GM23338 (cell line): Measurements from ENCODE around the gene CPLANE2. TPM values are rescaled to one million over a fixed set of nuclear protein-coding genes. Genes with fewer than 3 reads are reported as not detected.

ENCODE experiments used
- ATAC-seq: fragments of 200-7000 bp; cut with Tn5 transposase; 3 replicates; pipeline ENCODE4 v1.9.1; 2020
- DNase-seq: peaks from one replicate; pipeline ENCODE4 v3.0.0-alpha.2; 2015; ENCODE audit warnings: low spot score
- H2AFZ ChIP-seq: fragments of 200-600 bp; sonication (generic); 2 replicates; pipeline ENCODE4 v1.8.0; 2016; ENCODE audit warnings: antibody characterized with exemption, mild to moderate bottlenecking, moderate library complexity
- H3F3A ChIP-seq: fragments of 200-600 bp; sonication (generic); replicated peaks from 2 replicates; pipeline ENCODE4 v1.8.0; 2017; ENCODE audit warnings: antibody characterized with exemption, mixed run types, low read depth
- H3K27ac ChIP-seq: fragments of 200-600 bp; sonication (generic); 2 replicates; pipeline ENCODE4 v1.6.1; 2016; ENCODE audit warnings: low read depth
- H3K27me3 ChIP-seq: fragments of 200-600 bp; sonication (generic); 2 replicates; pipeline ENCODE4 v1.8.0; 2016; ENCODE audit warnings: mild to moderate bottlenecking, mixed run types, moderate library complexity; ENCODE audit not compliant: insufficient read depth
- H3K36me3 ChIP-seq: fragments of 200-600 bp; sonication (generic); 2 replicates; pipeline ENCODE4 v1.8.0; 2016; ENCODE audit warnings: mild to moderate bottlenecking; ENCODE audit not compliant: insufficient read depth
- H3K4me1 ChIP-seq: fragments of 200-600 bp; sonication (generic); 2 replicates; pipeline ENCODE4 v1.8.0; 2016; ENCODE audit warnings: mild to moderate bottlenecking, moderate library complexity; ENCODE audit not compliant: insufficient read depth
- H3K4me2 ChIP-seq: fragments of 200-600 bp; sonication (generic); 2 replicates; pipeline ENCODE4 v1.7.1; 2017; ENCODE audit warnings: mixed run types
- H3K4me3 ChIP-seq: fragments of 200-600 bp; sonication (generic); 2 replicates; pipeline ENCODE4 v1.6.1; 2016; ENCODE audit warnings: mixed run types
- H3K79me2 ChIP-seq: fragments of 200-600 bp; sonication (generic); replicated peaks from 2 replicates; pipeline ENCODE4 v1.8.0; 2017; ENCODE audit warnings: mild to moderate bottlenecking; ENCODE audit not compliant: insufficient read depth
- H3K9me2 ChIP-seq: fragments of 200-600 bp; sonication (generic); 2 replicates; pipeline ENCODE4 v1.8.0; 2017; ENCODE audit not compliant: insufficient read depth
- H4K20me1 ChIP-seq: fragments of 200-600 bp; sonication (generic); replicated peaks from 2 replicates; pipeline ENCODE4 v1.8.0; 2017; ENCODE audit warnings: mild to moderate bottlenecking; ENCODE audit not compliant: insufficient read depth
- H3K27ac Mint-ChIP-seq: 2 replicates; pipeline ENCODE4 v1.8.0; 2020; ENCODE audit warnings: inconsistent platforms, mild to moderate bottlenecking, moderate library complexity, mixed read lengths
- H3K27me3 Mint-ChIP-seq: 3 replicates; pipeline ENCODE4 v1.8.0; 2022; ENCODE audit warnings: low read depth, mild to moderate bottlenecking, moderate library complexity, mixed read lengths, inconsistent platforms; ENCODE audit not compliant: insufficient read depth, poor library complexity
- H3K36me3 Mint-ChIP-seq: 3 replicates; pipeline ENCODE4 v1.8.0; 2021; ENCODE audit warnings: low read depth, mild to moderate bottlenecking, inconsistent platforms, moderate library complexity, mixed read lengths
- H3K4me1 Mint-ChIP-seq: 3 replicates; pipeline ENCODE4 v1.8.0; 2020; ENCODE audit warnings: mild to moderate bottlenecking, inconsistent platforms, mixed read lengths
- H3K4me3 Mint-ChIP-seq: 3 replicates; pipeline ENCODE4 v1.8.0; 2021; ENCODE audit warnings: moderate library complexity, mild to moderate bottlenecking, inconsistent platforms, mixed read lengths
- H3K9me3 Mint-ChIP-seq: 3 replicates; pipeline ENCODE4 v1.8.0; 2020; ENCODE audit warnings: moderate library complexity, mild to moderate bottlenecking, inconsistent platforms, mixed read lengths
- CREB1 ChIP-seq: fragments of 250-450 bp; sonication (Bioruptor Pico); IDR thresholded peaks from 2 replicates; pipeline ENCODE4 v1.5.0; 2020; ENCODE audit warnings: low read depth, mild to moderate bottlenecking, moderate library complexity
- EZH2 ChIP-seq: fragments of 200-600 bp; sonication (generic); IDR thresholded peaks from one replicate; pipeline ENCODE4 v1.8.0; 2017; ENCODE audit warnings: antibody characterized with exemption, mild to moderate bottlenecking, low read depth; ENCODE audit not compliant: unreplicated experiment
- EZH2phosphoT487 ChIP-seq: fragments of 200-600 bp; sonication (generic); IDR thresholded peaks from one replicate; pipeline ENCODE4 v1.8.1; 2018; ENCODE audit warnings: antibody characterized with exemption; ENCODE audit not compliant: unreplicated experiment
- JUNB ChIP-seq: IDR thresholded peaks from one replicate; pipeline ENCODE4 v1.6.1; 2016; ENCODE audit warnings: antibody characterized with exemption; ENCODE audit not compliant: unreplicated experiment
- NANOG ChIP-seq: IDR thresholded peaks from 2 replicates; pipeline ENCODE4 v1.6.1; 2016; ENCODE audit warnings: antibody characterized with exemption, borderline replicate concordance
- POLR2AphosphoS5 ChIP-seq: IDR thresholded peaks from 2 replicates; pipeline ENCODE4 v1.6.1; 2016; ENCODE audit warnings: antibody characterized with exemption, low read depth
- STAT1 ChIP-seq: IDR thresholded peaks from one replicate; pipeline ENCODE4 v1.6.1; 2016; ENCODE audit warnings: antibody characterized with exemption; ENCODE audit not compliant: unreplicated experiment
- ZNF114 ChIP-seq: fragments of 250-450 bp; sonication (Bioruptor Pico); IDR thresholded peaks from 2 replicates; pipeline ENCODE4 v1.5.0; 2020; ENCODE audit warnings: mild to moderate bottlenecking, moderate library complexity
- ZNF331 ChIP-seq: fragments of 250-450 bp; sonication (Bioruptor Pico); IDR thresholded peaks from 2 replicates; pipeline ENCODE4 v1.5.0; 2020; ENCODE audit warnings: low read depth, mild to moderate bottlenecking, moderate library complexity
- polyA plus RNA-seq: library from polyadenylated mRNA; unstranded; fragments of >200 nt; fragmentation: Nextera tagmentation; extraction: Ambion mirVana; gene quantifications from 2 replicates; pipeline ENCODE4 v1.2.1, GENCODE V29; 2016
- total RNA-seq: library from RNA; depleted of rRNA; stranded (reverse); fragments of >200 nt; shearing (Covaris generic); gene quantifications from 2 replicates; pipeline ENCODE4 v1.2.3, GENCODE V29; 2014
- TF ChIP-seq, protein P1 (sequence below): IDR thresholded peaks from one replicate; pipeline ENCODE4 v1.6.1; 2018; ENCODE audit warnings: antibody characterized with exemption; ENCODE audit not compliant: unreplicated experiment
- TF ChIP-seq, protein P2 (sequence below): IDR thresholded peaks from 2 replicates; pipeline ENCODE4 v1.6.1; 2016; ENCODE audit warnings: antibody characterized with exemption
- TF ChIP-seq, protein P3 (sequence below), 2 experiments: fragments of 200-600 bp in 1 of 2; sonication (generic) in 1 of 2; conservative IDR thresholded peaks; 2 replicates each; pipeline versions ENCODE4 v1.5.1 to v1.6.1; 2016 to 2017; ENCODE audit warnings: antibody characterized with exemption in 2 of 2, low read depth in 2 of 2, mild to moderate bottlenecking in 2 of 2, moderate library complexity in 1 of 2

The CPLANE2 gene
- total and polyA plus RNA-seq, 2 experiments from 2014 or later = 0.44 to 1.8 TPM

DNA sequence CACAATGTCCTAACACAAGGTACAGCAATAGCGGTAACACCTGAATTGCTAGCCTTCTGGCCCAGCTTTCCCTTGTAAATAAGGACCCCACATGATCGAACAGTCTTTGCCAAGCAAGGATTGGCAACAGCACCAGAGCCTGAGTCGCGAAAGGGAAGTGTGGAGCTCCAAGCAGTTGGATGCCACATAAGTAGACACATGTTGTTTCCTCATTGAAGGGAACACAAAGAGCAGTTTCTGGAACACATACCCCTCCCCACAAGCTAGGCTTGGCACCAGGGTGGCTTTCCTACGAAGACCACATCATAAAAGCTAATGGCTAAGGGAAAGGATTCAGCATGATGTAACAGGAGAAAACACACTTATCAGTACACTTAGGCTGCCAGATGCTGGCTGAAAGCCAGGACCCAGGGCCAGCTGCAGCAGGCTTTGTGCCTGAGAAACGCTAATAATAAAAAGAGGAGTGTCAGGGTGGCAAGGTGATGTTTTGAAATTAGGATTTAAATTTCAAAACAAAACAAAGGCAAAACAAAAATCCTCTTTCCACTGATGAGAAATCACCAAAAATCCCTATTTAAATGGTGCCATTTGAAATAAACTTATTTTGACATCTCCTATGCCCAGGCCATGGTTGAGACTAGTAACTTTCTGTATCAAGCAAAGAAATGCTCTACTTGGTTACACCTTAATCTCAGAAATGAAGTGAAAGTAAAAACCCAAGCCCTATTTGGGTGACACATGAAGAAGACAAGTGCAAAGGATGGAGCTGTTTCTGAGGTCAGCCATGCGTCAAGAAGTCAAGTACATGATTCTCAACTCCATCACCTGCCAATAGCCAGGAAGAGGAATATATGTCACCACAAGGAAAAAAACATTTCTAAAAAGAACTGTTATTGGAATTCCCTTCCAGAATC, 11.9 kb upstream of the CPLANE2 start (continued):
- TF ChIP-seq STAT1 (no peak), JUNB (no peak), POLR2AphosphoS5 (no peak), EZH2 (no peak), EZH2phosphoT487 (no peak)
- TF ChIP-seq, protein P1, sequence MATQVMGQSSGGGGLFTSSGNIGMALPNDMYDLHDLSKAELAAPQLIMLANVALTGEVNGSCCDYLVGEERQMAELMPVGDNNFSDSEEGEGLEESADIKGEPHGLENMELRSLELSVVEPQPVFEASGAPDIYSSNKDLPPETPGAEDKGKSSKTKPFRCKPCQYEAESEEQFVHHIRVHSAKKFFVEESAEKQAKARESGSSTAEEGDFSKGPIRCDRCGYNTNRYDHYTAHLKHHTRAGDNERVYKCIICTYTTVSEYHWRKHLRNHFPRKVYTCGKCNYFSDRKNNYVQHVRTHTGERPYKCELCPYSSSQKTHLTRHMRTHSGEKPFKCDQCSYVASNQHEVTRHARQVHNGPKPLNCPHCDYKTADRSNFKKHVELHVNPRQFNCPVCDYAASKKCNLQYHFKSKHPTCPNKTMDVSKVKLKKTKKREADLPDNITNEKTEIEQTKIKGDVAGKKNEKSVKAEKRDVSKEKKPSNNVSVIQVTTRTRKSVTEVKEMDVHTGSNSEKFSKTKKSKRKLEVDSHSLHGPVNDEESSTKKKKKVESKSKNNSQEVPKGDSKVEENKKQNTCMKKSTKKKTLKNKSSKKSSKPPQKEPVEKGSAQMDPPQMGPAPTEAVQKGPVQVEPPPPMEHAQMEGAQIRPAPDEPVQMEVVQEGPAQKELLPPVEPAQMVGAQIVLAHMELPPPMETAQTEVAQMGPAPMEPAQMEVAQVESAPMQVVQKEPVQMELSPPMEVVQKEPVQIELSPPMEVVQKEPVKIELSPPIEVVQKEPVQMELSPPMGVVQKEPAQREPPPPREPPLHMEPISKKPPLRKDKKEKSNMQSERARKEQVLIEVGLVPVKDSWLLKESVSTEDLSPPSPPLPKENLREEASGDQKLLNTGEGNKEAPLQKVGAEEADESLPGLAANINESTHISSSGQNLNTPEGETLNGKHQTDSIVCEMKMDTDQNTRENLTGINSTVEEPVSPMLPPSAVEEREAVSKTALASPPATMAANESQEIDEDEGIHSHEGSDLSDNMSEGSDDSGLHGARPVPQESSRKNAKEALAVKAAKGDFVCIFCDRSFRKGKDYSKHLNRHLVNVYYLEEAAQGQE = no peak
- TF ChIP-seq, protein P2, sequence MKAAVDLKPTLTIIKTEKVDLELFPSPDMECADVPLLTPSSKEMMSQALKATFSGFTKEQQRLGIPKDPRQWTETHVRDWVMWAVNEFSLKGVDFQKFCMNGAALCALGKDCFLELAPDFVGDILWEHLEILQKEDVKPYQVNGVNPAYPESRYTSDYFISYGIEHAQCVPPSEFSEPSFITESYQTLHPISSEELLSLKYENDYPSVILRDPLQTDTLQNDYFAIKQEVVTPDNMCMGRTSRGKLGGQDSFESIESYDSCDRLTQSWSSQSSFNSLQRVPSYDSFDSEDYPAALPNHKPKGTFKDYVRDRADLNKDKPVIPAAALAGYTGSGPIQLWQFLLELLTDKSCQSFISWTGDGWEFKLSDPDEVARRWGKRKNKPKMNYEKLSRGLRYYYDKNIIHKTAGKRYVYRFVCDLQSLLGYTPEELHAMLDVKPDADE = no peak

DNA sequence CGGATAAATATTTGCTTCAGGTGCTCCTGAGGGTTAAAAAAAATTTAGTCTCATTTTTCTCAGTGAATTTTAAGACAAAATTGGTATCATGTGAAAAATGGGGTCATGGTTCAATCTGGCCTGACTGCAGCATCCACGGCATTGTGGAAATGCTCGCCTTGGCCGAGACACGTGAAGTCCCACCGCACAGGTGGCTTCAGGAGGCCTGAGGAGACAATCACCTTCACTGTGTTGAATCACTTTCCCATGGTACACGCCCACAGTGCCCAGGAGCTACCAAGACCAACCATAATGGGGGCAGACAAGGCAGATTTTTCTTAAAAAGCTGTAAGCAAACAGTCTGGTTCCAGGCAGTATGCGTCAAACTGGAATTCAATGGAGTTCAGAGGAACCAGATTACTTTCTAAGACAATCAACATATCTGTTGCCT, 11.0 kb upstream of the CPLANE2 start:
- Histone ChIP-seq H3F3A (peaks cover 4% of the 10 kb centered on the region), H3K9me2 (no peaks in the 10 kb centered on the region), H2AFZ (no peak overlapping the region), H3K27ac (no peak overlapping the region), H3K4me3 (no peak overlapping the region), H4K20me1 (peaks cover 5% of the 10 kb centered on the region), H3K4me2 (no peak overlapping the region), H3K27me3 (no peaks in the 10 kb centered on the region), H3K79me2 (no peaks in the 10 kb centered on the region), H3K4me1 (no peaks in the 10 kb centered on the region), H3K36me3 (peaks cover 8% of the 10 kb centered on the region; the same call in 1 of the 2 replicates)
- no peaks in the 10 kb centered on the region for H3K27me3 Mint-ChIP-seq
- peaks cover 8% of the 10 kb centered on the region; the same call in 2 of the 3 replicates for H3K36me3 Mint-ChIP-seq
- DNase-seq (no peak), ATAC-seq (no peak)
- H3K4me1 Mint-ChIP-seq = peaks cover 2% of the 10 kb centered on the region; the same call in 1 of the 3 replicates
- no peaks in the 10 kb centered on the region for H3K9me3 Mint-ChIP-seq
- H3K4me3 Mint-ChIP-seq = no peak overlapping the region
- H3K27ac Mint-ChIP-seq = no peak overlapping the region
- TF ChIP-seq ZNF331 (CRISPR knock-in tag) (no peak), JUNB (no peak), POLR2AphosphoS5 (no peak), ZNF114 (CRISPR knock-in tag) (no peak), STAT1 (no peak), EZH2phosphoT487 (no peak), EZH2 (no peak), CREB1 (CRISPR knock-in tag) (no peak), NANOG (no peak)
- TF ChIP-seq, protein P2 = no peak
- TF ChIP-seq, protein P3, sequence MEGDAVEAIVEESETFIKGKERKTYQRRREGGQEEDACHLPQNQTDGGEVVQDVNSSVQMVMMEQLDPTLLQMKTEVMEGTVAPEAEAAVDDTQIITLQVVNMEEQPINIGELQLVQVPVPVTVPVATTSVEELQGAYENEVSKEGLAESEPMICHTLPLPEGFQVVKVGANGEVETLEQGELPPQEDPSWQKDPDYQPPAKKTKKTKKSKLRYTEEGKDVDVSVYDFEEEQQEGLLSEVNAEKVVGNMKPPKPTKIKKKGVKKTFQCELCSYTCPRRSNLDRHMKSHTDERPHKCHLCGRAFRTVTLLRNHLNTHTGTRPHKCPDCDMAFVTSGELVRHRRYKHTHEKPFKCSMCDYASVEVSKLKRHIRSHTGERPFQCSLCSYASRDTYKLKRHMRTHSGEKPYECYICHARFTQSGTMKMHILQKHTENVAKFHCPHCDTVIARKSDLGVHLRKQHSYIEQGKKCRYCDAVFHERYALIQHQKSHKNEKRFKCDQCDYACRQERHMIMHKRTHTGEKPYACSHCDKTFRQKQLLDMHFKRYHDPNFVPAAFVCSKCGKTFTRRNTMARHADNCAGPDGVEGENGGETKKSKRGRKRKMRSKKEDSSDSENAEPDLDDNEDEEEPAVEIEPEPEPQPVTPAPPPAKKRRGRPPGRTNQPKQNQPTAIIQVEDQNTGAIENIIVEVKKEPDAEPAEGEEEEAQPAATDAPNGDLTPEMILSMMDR (conservative IDR thresholded peaks at IDR 0.05; ENCODE audit: low read depth in 2 of 2) = no peak
- TF ChIP-seq, protein P1 = no peak
